ENCODE measurements around the gene CREB3.

Gene CREB3

GRCh38 chr9:35750256-35750531, 17.7 kb downstream of the CREB3 start:
- H3K79me2 ChIP-seq (ENCODE audit: control insufficient read depth, insufficient read depth, low read length, poor library complexity), result peaks cover 23% of the 10 kb centered on the region
- peak overlapping the region; percentile 19 for H3K4ac ChIP-seq (ENCODE audit: low read depth, low read length)
- peak overlapping the region; percentile 2 for H3K18ac ChIP-seq (ENCODE audit: low read length)
- no peak overlapping the region for H3K14ac ChIP-seq (ENCODE audit: low read length)
- H4K12ac ChIP-seq (ENCODE audit: low read depth, low read length), result no peak overlapping the region
- peak overlapping the region; percentile 95 for H4K91ac ChIP-seq (ENCODE audit: low read depth, low read length)
- peaks cover 29 to 39% of the 10 kb centered on the region in 2 experiments for H3K36me3 ChIP-seq (ENCODE audit: control insufficient read depth in 1 of 2, insufficient read depth in 2 of 2, low read length in 2 of 2)
- H3K9ac ChIP-seq (ENCODE audit: low read length), result peak overlapping the region; percentile 35
- no peak overlapping the region for H3K4me3 ChIP-seq (ENCODE audit: low read depth, low read length)
- H2AFZ ChIP-seq (ENCODE audit: insufficient read depth, low read length, poor library complexity), result no peak overlapping the region
- no peak for DNase-seq
- H2BK5ac ChIP-seq (ENCODE audit: low read depth, low read length, poor library complexity), result no peak overlapping the region
- H3K9me3 ChIP-seq (ENCODE audit: insufficient read depth, low read depth, low read length), result no peaks in the 10 kb centered on the region
- H3K23ac ChIP-seq (ENCODE audit: low read length), result no peak overlapping the region
- WGBS (ENCODE audit: extremely low coverage, insufficient coverage, insufficient read length), result no CpG with 5 or more reads among the region's 4 CpGs
- peak overlapping the region; percentile 90 for H3K4me2 ChIP-seq (ENCODE audit: low read length)
- H2BK120ac ChIP-seq (ENCODE audit: insufficient read depth, low read length, poor library complexity), result no peak overlapping the region
- peak overlapping the region; percentile 21 for H2AK5ac ChIP-seq (ENCODE audit: low read length)
- peaks cover 12% of the 10 kb centered on the region for H3K79me1 ChIP-seq (ENCODE audit: low read length)
- no peak overlapping the region for H2BK12ac ChIP-seq (ENCODE audit: low read length)
- H3K27ac ChIP-seq (ENCODE audit: low read depth, low read length), result no peak overlapping the region
- H3K4me1 ChIP-seq (ENCODE audit: control insufficient read depth in 1 of 2, insufficient read depth in 2 of 2, low read length in 2 of 2), result peaks cover 15 to 28% of the 10 kb centered on the region in 2 experiments
- no peaks in the 10 kb centered on the region for H3K27me3 ChIP-seq (ENCODE audit: insufficient read depth, low read length)
- H4K8ac ChIP-seq (ENCODE audit: low read depth, low read length), result peak overlapping the region; percentile 12

DNA sequence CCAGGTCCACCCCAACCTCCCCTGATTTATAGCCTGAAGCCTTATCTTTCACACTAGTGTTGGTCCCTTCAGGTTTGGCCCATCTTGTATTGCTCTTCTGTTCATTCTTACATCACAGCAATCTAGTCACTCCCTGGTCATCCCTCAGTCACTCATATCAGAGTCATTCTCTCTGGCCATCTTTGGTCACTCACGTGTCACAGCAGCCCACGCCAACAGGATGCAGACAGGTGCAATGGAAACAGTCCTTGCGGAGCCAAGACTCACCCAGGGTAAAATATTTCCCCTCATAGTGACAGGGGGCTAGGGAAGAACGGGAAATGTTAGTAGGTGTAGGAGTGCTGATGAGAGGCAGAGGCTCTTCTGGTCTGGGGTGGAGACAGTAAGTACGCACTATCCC, 21.0 kb downstream of the CREB3 start:
- no peaks in the 10 kb centered on the region for H3K27me3 ChIP-seq (ENCODE audit: insufficient read depth, low read length)
- H3K4me2 ChIP-seq (ENCODE audit: low read length), result no peak overlapping the region
- no peak overlapping the region for H3K4me3 ChIP-seq (ENCODE audit: low read depth, low read length)
- H2AK5ac ChIP-seq (ENCODE audit: low read length), result no peak overlapping the region
- no CpG with 5 or more reads among the region's 5 CpGs for WGBS (ENCODE audit: extremely low coverage, insufficient coverage, insufficient read length)
- no peak overlapping the region for H2AFZ ChIP-seq (ENCODE audit: insufficient read depth, low read length, poor library complexity)
- H2BK12ac ChIP-seq (ENCODE audit: low read length), result no peak overlapping the region
- H3K9ac ChIP-seq (ENCODE audit: low read length), result no peak overlapping the region
- DNase-seq, result no peak
- H3K23ac ChIP-seq (ENCODE audit: low read length), result no peak overlapping the region
- H4K91ac ChIP-seq (ENCODE audit: low read depth, low read length), result no peak overlapping the region
- H3K14ac ChIP-seq (ENCODE audit: low read length), result no peak overlapping the region
- H2BK120ac ChIP-seq (ENCODE audit: insufficient read depth, low read length, poor library complexity), result no peak overlapping the region
- peaks cover 29 to 39% of the 10 kb centered on the region in 2 experiments for H3K36me3 ChIP-seq (ENCODE audit: control insufficient read depth in 1 of 2, insufficient read depth in 2 of 2, low read length in 2 of 2)
- H3K18ac ChIP-seq (ENCODE audit: low read length), result no peak overlapping the region
- H3K79me1 ChIP-seq (ENCODE audit: low read length), result peaks cover 21% of the 10 kb centered on the region
- no peak overlapping the region for H2BK5ac ChIP-seq (ENCODE audit: low read depth, low read length, poor library complexity)
- H3K79me2 ChIP-seq (ENCODE audit: control insufficient read depth, insufficient read depth, low read length, poor library complexity), result peaks cover 8% of the 10 kb centered on the region
- H3K9me3 ChIP-seq (ENCODE audit: insufficient read depth, low read depth, low read length), result no peaks in the 10 kb centered on the region
- H4K12ac ChIP-seq (ENCODE audit: low read depth, low read length), result no peak overlapping the region
- no peak overlapping the region for H3K27ac ChIP-seq (ENCODE audit: low read depth, low read length)
- H3K4ac ChIP-seq (ENCODE audit: low read depth, low read length), result no peak overlapping the region
- no peak overlapping the region for H4K8ac ChIP-seq (ENCODE audit: low read depth, low read length)
- peaks cover 4 to 15% of the 10 kb centered on the region in 2 experiments for H3K4me1 ChIP-seq (ENCODE audit: control insufficient read depth in 1 of 2, insufficient read depth in 2 of 2, low read length in 2 of 2)

GRCh38 chr9:35754264-35754663, 21.8 kb downstream of the CREB3 start, which contains the start of gene MSMP:
TSS of gene MSMP (minus strand) at chr9:35754276. CDS start at chr9:35754129, 147 bp downstream.
- Histone ChIP-seq H3K14ac (ENCODE audit: low read length) (no peak within 1 kb of the TSS), H4K8ac (ENCODE audit: low read depth, low read length) (no peak within 1 kb of the TSS), H3K27ac (ENCODE audit: low read depth, low read length) (no peak within 1 kb of the TSS), H3K4me1 (ENCODE audit: control insufficient read depth in 1 of 2, insufficient read depth in 2 of 2, low read length in 2 of 2) (peaks cover 4 to 15% of the 10 kb centered on the region in 2 experiments), H2BK12ac (ENCODE audit: low read length) (no peak within 1 kb of the TSS), H3K4me3 (ENCODE audit: low read depth, low read length) (no peak within 1 kb of the TSS), H3K79me2 (ENCODE audit: control insufficient read depth, insufficient read depth, low read length, poor library complexity) (peaks cover 3% of the 10 kb centered on the region), H3K4me2 (ENCODE audit: low read length) (no peak within 1 kb of the TSS), H3K23ac (ENCODE audit: low read length) (no peak within 1 kb of the TSS), H3K9ac (ENCODE audit: low read length) (no peak within 1 kb of the TSS), H4K91ac (ENCODE audit: low read depth, low read length) (no peak within 1 kb of the TSS), H3K4ac (ENCODE audit: low read depth, low read length) (no peak within 1 kb of the TSS), H3K79me1 (ENCODE audit: low read length) (peaks cover 13% of the 10 kb centered on the region), H2BK5ac (ENCODE audit: low read depth, low read length, poor library complexity) (no peak within 1 kb of the TSS), H3K18ac (ENCODE audit: low read length) (no peak within 1 kb of the TSS), H4K12ac (ENCODE audit: low read depth, low read length) (no peak within 1 kb of the TSS), H2AK5ac (ENCODE audit: low read length) (no peak within 1 kb of the TSS), H3K9me3 (ENCODE audit: insufficient read depth, low read depth, low read length) (no peaks in the 10 kb centered on the region), H2BK120ac (ENCODE audit: insufficient read depth, low read length, poor library complexity) (no peak within 1 kb of the TSS), H2AFZ (ENCODE audit: insufficient read depth, low read length, poor library complexity) (no peak within 1 kb of the TSS), H3K27me3 (ENCODE audit: insufficient read depth, low read length) (no peaks in the 10 kb centered on the region), H3K36me3 (ENCODE audit: control insufficient read depth in 1 of 2, insufficient read depth in 2 of 2, low read length in 2 of 2) (peaks cover 29 to 39% of the 10 kb centered on the region in 2 experiments)
- WGBS (ENCODE audit: extremely low coverage, insufficient coverage, insufficient read length), result no CpG with 5 or more reads among the region's 3 CpGs
- no peak for DNase-seq

GRCh38 chr9:35755071-35755470, 22.6 kb downstream of the CREB3 start:
- H2AK5ac ChIP-seq (ENCODE audit: low read length), result no peak overlapping the region
- no peak overlapping the region for H4K8ac ChIP-seq (ENCODE audit: low read depth, low read length)
- H3K23ac ChIP-seq (ENCODE audit: low read length), result no peak overlapping the region
- H2BK120ac ChIP-seq (ENCODE audit: insufficient read depth, low read length, poor library complexity), result no peak overlapping the region
- H3K4me1 ChIP-seq (ENCODE audit: control insufficient read depth in 1 of 2, insufficient read depth in 2 of 2, low read length in 2 of 2), result peaks cover 2 to 11% of the 10 kb centered on the region in 2 experiments
- no peak overlapping the region for H2AFZ ChIP-seq (ENCODE audit: insufficient read depth, low read length, poor library complexity)
- WGBS (ENCODE audit: extremely low coverage, insufficient coverage, insufficient read length), result no CpG with 5 or more reads among the region's 4 CpGs
- no peak overlapping the region for H3K9ac ChIP-seq (ENCODE audit: low read length)
- no peak overlapping the region for H3K4ac ChIP-seq (ENCODE audit: low read depth, low read length)
- H3K4me3 ChIP-seq (ENCODE audit: low read depth, low read length), result no peak overlapping the region
- no peak overlapping the region for H4K91ac ChIP-seq (ENCODE audit: low read depth, low read length)
- H2BK12ac ChIP-seq (ENCODE audit: low read length), result no peak overlapping the region
- peak in 1 of 2 donors; percentile 50 for DNase-seq
- H3K27me3 ChIP-seq (ENCODE audit: insufficient read depth, low read length), result no peaks in the 10 kb centered on the region
- H3K36me3 ChIP-seq (ENCODE audit: control insufficient read depth in 1 of 2, insufficient read depth in 2 of 2, low read length in 2 of 2), result peaks cover 29 to 39% of the 10 kb centered on the region in 2 experiments
- H3K27ac ChIP-seq (ENCODE audit: low read depth, low read length), result no peak overlapping the region
- no peaks in the 10 kb centered on the region for H3K9me3 ChIP-seq (ENCODE audit: insufficient read depth, low read depth, low read length)
- no peak overlapping the region for H3K4me2 ChIP-seq (ENCODE audit: low read length)
- H3K79me2 ChIP-seq (ENCODE audit: control insufficient read depth, insufficient read depth, low read length, poor library complexity), result no peaks in the 10 kb centered on the region
- no peak overlapping the region for H3K18ac ChIP-seq (ENCODE audit: low read length)
- no peak overlapping the region for H3K14ac ChIP-seq (ENCODE audit: low read length)
- H2BK5ac ChIP-seq (ENCODE audit: low read depth, low read length, poor library complexity), result no peak overlapping the region
- H3K79me1 ChIP-seq (ENCODE audit: low read length), result peaks cover 9% of the 10 kb centered on the region
- H4K12ac ChIP-seq (ENCODE audit: low read depth, low read length), result no peak overlapping the region

Data from trophoblast cell (in vitro differentiated cells and primary cell).